Activated B cell treated with CpG ODN at 0.5 μM for 24 hours (primary cell): Measurements from ENCODE around the gene WDR43. TPM values are rescaled to one million over a fixed set of nuclear protein-coding genes. Genes with fewer than 3 reads are reported as not detected.

Experiments used
- ATAC-seq: fragments of 200-7000 bp; cut with Tn5 transposase; one replicate; pipeline ENCODE4 v1.10.0; 2021; ENCODE audit warnings: low read depth, mild to moderate bottlenecking, moderate library complexity
- CTCF ChIA-PET: fragments of 350-600 bp; sonication (Branson Sonifier 250); formaldehyde crosslinking; loops from one replicate; lab custom pipeline; 2021; ENCODE audit warnings: antibody characterized with exemption; lab: Charles Lee
- POLR2A ChIA-PET: fragments of 350-600 bp; sonication (Branson Sonifier 250); formaldehyde crosslinking; loops from one replicate; lab custom pipeline; 2021; ENCODE audit warnings: antibody characterized with exemption; lab: Charles Lee
- DNase-seq: peaks from one replicate; pipeline ENCODE4 v3.0.0; 2022
- H3K27ac Mint-ChIP-seq: one replicate; pipeline ENCODE4 v1.8.0; 2020; ENCODE audit warnings: mixed read lengths
- H3K27me3 Mint-ChIP-seq: one replicate; pipeline ENCODE4 v1.8.0; 2021; ENCODE audit warnings: mixed read lengths
- H3K36me3 Mint-ChIP-seq: one replicate; pipeline ENCODE4 v1.8.0; 2021; ENCODE audit warnings: low read depth, mixed read lengths
- H3K4me1 Mint-ChIP-seq: one replicate; pipeline ENCODE4 v1.8.0; 2021; ENCODE audit warnings: mixed read lengths
- H3K4me3 Mint-ChIP-seq: one replicate; pipeline ENCODE4 v1.8.0; 2020; ENCODE audit warnings: mild to moderate bottlenecking, mixed read lengths
- H3K9me3 Mint-ChIP-seq: one replicate; pipeline ENCODE4 v1.8.0; 2020; ENCODE audit warnings: mixed read lengths
- intact Hi-C: fragments of 100-400 bp; cut with micrococcal nuclease; formaldehyde crosslinking; loops from one replicate; pipeline ENCODE4 v1.15.1; 2024
- total RNA-seq: library from RNA; stranded (reverse); gene quantifications from 2 replicates; pipeline ENCODE4 v1.2.3, GENCODE V29; 2022
- TF ChIP-seq, protein P1 (sequence below): fragments of 200-600 bp; IDR thresholded peaks from one replicate; pipeline ENCODE4 v1.8.0; 2022; ENCODE audit warnings: antibody characterized with exemption, mild to moderate bottlenecking

Gene WDR43
- total RNA-seq, 1 donor from 2014 or later, result 98.8 TPM

- ATAC-seq, result no peak
- Mint-ChIP-seq H3K9me3 (no peaks in the 10 kb centered on the region), H3K4me1 (no peaks in the 10 kb centered on the region), H3K27me3 (peaks cover 7% of the 10 kb centered on the region), H3K36me3 (no peaks in the 10 kb centered on the region), H3K27ac (no peak overlapping the region), H3K4me3 (no peak overlapping the region)
- TF ChIP-seq, protein P1, sequence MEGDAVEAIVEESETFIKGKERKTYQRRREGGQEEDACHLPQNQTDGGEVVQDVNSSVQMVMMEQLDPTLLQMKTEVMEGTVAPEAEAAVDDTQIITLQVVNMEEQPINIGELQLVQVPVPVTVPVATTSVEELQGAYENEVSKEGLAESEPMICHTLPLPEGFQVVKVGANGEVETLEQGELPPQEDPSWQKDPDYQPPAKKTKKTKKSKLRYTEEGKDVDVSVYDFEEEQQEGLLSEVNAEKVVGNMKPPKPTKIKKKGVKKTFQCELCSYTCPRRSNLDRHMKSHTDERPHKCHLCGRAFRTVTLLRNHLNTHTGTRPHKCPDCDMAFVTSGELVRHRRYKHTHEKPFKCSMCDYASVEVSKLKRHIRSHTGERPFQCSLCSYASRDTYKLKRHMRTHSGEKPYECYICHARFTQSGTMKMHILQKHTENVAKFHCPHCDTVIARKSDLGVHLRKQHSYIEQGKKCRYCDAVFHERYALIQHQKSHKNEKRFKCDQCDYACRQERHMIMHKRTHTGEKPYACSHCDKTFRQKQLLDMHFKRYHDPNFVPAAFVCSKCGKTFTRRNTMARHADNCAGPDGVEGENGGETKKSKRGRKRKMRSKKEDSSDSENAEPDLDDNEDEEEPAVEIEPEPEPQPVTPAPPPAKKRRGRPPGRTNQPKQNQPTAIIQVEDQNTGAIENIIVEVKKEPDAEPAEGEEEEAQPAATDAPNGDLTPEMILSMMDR, result no peak
- intact Hi-C loops, result no loop called here
- no peak for DNase-seq
- ChIA-PET POLR2A (no interaction called here), CTCF (no interaction called here)
Observed at GRCh38 chr2:28962505-28962904, 68.0 kb downstream of the WDR43 start.

DNA sequence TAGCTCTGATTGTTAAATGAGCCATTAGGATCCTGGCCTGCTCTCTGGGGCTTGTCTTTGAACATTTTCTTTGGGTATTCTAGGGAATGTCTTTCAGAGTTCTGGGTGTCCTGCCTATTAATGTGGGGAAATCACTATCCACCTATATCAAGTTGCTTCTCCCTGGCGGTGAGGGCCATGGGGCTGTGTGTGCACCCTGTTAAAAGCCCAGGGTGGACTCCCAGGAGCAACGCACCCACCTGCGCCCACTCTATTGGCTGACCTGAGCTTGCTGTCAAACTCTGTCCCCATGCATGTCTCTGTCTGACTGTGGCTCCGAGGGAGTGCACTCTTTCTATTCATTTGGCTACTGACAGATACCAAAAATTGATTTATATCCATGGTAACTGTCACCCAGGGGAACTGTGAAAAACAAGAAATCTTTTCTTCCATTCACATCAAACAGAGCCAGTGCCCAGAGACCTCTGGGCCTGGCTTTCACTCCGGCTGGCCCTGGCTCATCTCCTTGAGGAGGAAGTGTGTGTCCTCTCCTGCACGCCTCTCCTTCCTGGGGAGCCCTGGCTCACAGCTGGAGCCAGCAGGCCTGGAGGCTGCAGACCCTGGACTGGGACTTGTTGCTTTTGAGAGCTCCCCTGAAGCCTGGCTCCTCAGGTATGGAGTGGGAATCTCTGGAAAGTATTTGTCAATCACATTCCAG lies 76.1 kb downstream of the WDR43 start:
- Mint-ChIP-seq H3K4me3 (no peak overlapping the region), H3K4me1 (no peaks in the 10 kb centered on the region), H3K27me3 (peaks cover 5% of the 10 kb centered on the region), H3K36me3 (no peaks in the 10 kb centered on the region), H3K27ac (no peak overlapping the region), H3K9me3 (no peaks in the 10 kb centered on the region)
- DNase-seq, result no peak
- intact Hi-C loops, result no loop called here
- POLR2A ChIA-PET, result no interaction called here
- ATAC-seq, result no peak
- TF ChIP-seq, protein P1, result no peak
- CTCF ChIA-PET, result interaction anchor here (0.7 kb wide), 1 partner anchor 382 kb away, joined by 3 read pairs; no protein-coding TSS in a partner anchor

DNA sequence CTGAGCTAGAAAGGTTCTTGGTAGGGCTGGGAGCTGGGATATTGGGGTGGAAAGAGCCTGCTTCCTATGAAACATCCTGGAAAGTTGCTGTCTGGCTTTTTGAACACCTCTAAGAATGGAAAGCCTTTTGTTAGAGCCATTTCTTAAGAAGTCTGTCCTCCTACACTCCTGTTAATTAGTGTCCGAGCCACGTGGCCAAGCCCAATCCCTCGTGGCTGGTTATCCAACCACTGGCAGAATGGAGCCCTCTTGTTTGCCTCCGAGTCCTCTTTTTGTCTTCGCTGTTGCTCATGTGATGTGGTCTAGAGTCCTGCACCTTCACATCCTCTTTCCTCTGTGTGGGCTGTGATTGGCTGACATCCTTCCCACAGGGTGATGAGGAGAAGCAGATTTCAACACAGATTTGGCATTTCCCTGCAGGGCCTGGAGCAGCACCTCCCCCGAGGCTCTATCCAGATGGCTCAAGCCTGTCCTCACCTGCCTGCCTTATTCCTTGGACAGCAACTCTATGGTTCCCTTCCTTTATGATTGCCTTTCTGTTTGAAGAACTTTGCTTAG lies 78.4 kb downstream of the WDR43 start:
- ChIA-PET CTCF (no interaction called here), POLR2A (no interaction called here)
- H3K4me3 Mint-ChIP-seq, result no peak overlapping the region
- H3K9me3 Mint-ChIP-seq, result no peaks in the 10 kb centered on the region
- intact Hi-C loops, result no loop called here
- TF ChIP-seq, protein P1, result no peak
- ATAC-seq (no peak), DNase-seq (no peak)
- no peaks in the 10 kb centered on the region for H3K36me3 Mint-ChIP-seq
- H3K4me1 Mint-ChIP-seq, result no peaks in the 10 kb centered on the region
- H3K27ac Mint-ChIP-seq, result no peak overlapping the region
- peaks cover 8% of the 10 kb centered on the region for H3K27me3 Mint-ChIP-seq

GRCh38 chr2:28974252-28974651 lies 79.8 kb downstream of the WDR43 start:
- H3K4me1 Mint-ChIP-seq, result no peaks in the 10 kb centered on the region
- H3K9me3 Mint-ChIP-seq, result no peaks in the 10 kb centered on the region
- no peak for ATAC-seq
- H3K4me3 Mint-ChIP-seq, result no peak overlapping the region
- no peak for DNase-seq
- intact Hi-C loops, result no loop called here
- POLR2A ChIA-PET, result no interaction called here
- TF ChIP-seq, protein P1, result no peak
- no peak overlapping the region for H3K27ac Mint-ChIP-seq
- H3K27me3 Mint-ChIP-seq, result peaks cover 8% of the 10 kb centered on the region
- H3K36me3 Mint-ChIP-seq, result no peaks in the 10 kb centered on the region
- CTCF ChIA-PET, result no interaction called here

DNA sequence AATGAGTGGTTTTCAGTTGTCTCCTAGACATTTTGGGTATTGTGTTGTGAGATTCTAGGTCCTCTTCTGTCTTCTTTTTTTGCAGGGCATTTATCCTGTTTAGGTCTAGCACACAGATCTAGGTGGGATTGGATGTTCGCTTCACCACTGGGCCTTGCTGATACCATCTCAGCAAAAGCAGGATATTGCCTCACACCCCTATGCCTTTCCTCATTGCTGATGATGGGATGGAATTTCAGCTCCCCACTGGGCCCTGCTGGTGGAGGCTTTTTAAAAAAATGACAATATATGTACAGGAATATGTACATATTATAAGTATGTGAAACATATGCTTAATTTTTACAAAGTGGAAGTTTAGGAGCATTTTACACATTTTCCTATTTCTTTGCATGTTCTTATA lies 81.2 kb downstream of the WDR43 start:
- H3K27ac Mint-ChIP-seq, result no peak overlapping the region
- H3K36me3 Mint-ChIP-seq, result no peaks in the 10 kb centered on the region
- CTCF ChIA-PET, result no interaction called here
- H3K4me1 Mint-ChIP-seq, result no peaks in the 10 kb centered on the region
- intact Hi-C loops, result no loop called here
- ATAC-seq, result no peak
- POLR2A ChIA-PET, result no interaction called here
- H3K4me3 Mint-ChIP-seq, result no peak overlapping the region
- no peak for DNase-seq
- TF ChIP-seq, protein P1, result no peak
- H3K27me3 Mint-ChIP-seq, result peaks cover 8% of the 10 kb centered on the region
- H3K9me3 Mint-ChIP-seq, result no peaks in the 10 kb centered on the region
